IPS-18c (cell line): ENCODE measurements around the gene PWWP2B.
"Not testable (repeated sequence)": the region's sequence is repeated elsewhere in the genome, so short reads cannot be mapped to it uniquely, and the experiment has no call there.

Source experiments
- H3K4me3 ChIP-seq: 2 replicates; pipeline ENCODE4 v1.7.0; 2013; ENCODE audit warnings: low read depth, mild to moderate bottlenecking, low read length, moderate library complexity; ENCODE audit not compliant: insufficient read depth
- H3K9me3 ChIP-seq: one replicate; pipeline ENCODE4 v1.6.1; 2013; ENCODE audit warnings: mild to moderate bottlenecking, low read length, moderate library complexity; ENCODE audit not compliant: control insufficient read depth, insufficient read depth

PWWP2B gene

DNA sequence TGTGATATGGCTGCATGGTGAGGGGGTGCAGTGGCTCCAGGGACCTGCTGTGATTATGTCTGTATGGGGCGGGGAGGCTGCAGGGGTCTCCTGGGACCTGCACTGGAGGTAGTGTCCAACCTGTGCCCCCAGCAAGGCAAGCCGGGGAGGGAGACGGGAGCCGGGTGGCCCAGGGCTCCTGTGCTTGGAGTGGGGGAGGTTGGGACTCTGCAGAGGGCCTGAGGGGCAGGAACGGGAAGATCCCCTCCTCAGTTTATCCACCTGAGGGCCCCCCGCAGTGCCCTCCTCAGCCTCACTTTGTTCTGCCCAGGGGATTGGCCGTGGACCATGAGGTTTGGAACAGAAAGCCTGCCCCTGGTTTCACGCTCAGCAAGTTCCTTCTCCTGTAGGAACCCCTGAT is 22.8 kb upstream of the PWWP2B start:
- Histone ChIP-seq H3K4me3 (no peak overlapping the region), H3K9me3 (no peaks in the 10 kb centered on the region)

DNA sequence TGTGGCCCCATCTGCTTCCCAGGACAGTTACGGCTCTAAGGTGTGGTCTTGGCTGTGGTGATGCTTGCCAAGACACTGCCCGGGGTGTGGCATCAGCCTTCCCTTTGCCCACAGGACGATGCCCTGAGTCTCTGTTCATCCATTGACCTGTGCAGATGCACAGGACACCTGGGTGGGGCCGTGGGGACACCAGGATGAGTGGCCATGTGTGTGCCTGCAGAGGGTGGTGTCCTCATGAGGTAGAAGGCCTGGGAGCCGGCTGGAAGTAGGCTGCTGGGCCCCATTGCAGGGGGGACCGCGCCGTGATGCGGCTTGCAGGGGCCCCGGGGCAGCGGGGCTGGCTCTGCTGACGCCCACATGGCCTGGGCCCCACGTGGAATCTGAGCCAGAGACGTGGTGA is 22.4 kb upstream of the PWWP2B start:
- no peak overlapping the region for H3K4me3 ChIP-seq
- no peaks in the 10 kb centered on the region for H3K9me3 ChIP-seq

DNA sequence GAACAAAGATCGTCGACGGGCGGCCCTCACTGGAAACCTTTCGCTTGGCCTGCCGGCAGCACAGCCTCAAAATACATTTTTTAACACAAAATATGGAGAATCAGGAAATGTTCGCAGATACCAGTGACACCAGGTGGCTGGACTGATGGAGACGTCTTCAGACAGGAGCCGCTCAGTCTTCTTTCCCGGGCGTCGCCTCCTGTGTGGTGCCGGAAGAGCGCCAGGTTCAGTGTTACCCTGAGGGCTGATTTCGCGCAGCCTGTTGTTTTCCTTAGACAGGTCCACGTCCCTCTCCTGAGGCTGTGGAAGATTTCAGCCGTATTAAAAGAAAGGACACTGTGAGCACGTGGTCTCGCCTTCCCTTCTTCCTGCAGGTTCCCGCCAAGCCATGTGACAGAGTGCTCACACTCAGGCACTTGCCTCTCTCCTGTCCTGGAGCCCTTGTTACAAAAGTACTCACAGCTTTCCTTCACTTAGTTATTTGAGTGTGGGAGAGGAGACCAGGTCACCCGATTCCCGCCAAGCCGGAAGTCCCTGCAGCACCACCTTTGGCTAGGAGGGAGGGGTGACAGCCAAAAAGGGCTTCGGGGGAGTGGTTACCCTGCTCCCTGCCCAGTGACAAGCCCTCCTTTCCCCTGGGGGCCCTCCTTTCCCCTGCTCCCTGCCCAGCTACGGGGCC is 21.7 kb upstream of the PWWP2B start:
- Histone ChIP-seq H3K9me3 (no peaks in the 10 kb centered on the region), H3K4me3 (no peak overlapping the region)

DNA sequence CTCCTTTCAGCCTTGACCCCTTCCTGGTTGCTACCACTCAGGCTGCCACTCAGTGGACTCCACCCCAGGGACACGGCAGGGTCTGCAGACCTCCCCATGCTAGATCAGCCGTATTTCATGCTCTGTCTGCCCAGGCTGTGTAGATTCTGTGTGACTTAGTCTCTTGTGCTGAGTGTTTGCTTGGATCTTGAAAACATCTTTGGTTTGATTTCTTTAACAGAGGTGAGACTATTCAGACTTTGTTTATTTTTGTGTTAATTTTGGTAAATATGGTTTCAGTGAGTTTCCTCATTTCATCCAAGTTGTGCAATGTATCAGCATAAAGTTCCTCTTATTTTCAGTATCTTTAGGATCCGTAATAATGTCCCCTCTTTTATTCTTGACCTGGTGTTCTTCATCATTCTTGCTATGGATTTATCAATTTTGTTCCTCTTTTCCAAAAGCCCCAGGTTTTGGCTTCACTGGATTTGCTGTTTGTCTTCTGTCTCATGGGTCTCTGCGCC is 21.2 kb upstream of the PWWP2B start:
- Histone ChIP-seq H3K4me3 (no peak overlapping the region), H3K9me3 (no peaks in the 10 kb centered on the region)

DNA sequence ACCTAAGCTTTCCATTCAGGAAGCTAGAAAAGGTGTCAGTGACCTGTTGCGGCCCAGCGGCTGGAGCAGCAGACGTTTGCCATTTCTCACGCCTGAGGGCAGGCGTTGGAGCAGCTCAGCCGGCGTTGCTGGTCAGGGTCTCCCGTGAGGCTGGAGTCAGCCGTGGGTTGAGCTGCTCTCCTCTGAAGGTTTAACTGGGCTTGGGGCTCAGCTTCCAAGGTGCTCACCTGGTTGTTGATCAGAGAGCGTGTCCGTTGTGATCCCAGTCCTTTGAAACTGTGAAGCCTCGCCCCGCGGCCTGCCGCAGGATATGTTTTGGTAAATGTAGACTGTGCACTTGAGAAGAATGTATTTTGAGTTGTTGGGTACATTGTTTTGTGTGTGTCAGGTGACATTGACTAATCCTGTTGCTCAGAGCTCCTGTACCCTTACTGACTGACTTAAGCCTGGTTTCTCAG is 20.6 kb upstream of the PWWP2B start:
- H3K9me3 ChIP-seq, result no peaks in the 10 kb centered on the region
- no peak overlapping the region for H3K4me3 ChIP-seq

DNA sequence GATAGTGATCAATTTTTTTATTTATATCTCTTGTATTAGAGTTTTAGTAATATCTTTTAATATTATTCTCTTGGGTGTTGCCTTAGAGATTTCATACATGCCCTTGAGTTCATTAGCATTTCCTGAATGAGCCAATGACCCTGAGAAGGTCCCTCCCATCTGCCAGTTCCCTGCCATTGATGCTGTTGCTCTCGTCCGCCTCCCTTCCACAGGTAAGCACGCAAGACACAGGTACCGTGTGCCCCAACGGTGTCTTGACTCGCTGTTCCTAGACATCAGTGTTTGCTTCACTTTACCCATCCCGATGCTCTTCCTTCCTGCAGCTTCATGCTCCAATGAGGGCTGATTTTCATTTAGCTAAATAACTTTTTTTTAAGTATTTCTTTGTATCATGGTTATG is 19.7 kb upstream of the PWWP2B start:
- no peaks in the 10 kb centered on the region for H3K9me3 ChIP-seq
- H3K4me3 ChIP-seq, result no peak overlapping the region

DNA sequence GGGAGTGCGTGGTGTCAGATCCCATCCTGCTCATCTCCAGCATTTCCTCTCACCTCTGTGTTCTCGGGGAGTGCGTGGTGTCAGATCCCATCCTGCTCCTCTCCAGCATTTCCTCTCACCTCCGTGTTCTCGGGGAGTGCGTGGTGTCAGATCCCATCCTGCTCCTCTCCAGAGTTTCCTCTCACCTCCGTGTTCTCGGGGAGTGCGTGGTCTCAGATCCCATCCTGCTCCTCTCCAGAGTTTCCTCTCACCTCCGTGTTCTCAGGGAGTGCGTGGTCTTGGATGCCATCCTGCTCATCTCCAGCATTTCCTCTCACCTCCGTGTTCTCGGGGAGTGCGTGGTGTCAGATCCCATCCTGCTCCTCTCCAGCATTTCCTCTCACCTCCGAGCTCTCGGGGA is 18.0 kb upstream of the PWWP2B start:
- H3K9me3 ChIP-seq, H3K4me3 ChIP-seq: not testable (repeated sequence)

DNA sequence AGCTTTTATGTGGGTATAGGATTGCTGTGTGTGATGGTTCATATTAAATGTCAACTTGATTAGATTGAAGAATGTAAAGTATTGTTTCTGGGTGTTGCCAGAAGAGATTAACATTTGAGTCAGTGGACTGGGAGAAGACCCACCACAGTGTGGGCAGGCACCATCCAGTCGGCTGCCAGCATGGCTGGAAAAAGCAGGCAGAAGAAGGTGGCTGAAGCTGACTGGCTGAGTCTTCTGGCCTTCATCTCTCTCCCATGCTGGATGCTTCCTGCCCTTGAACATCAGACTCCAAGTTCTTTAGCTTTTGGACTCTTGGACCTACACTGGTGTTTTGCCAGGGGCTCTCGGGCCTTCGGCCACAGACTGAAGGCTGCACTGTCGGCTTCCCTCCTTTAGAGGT is 16.0 kb upstream of the PWWP2B start:
- not testable (repeated sequence) for H3K9me3 ChIP-seq, H3K4me3 ChIP-seq

DNA sequence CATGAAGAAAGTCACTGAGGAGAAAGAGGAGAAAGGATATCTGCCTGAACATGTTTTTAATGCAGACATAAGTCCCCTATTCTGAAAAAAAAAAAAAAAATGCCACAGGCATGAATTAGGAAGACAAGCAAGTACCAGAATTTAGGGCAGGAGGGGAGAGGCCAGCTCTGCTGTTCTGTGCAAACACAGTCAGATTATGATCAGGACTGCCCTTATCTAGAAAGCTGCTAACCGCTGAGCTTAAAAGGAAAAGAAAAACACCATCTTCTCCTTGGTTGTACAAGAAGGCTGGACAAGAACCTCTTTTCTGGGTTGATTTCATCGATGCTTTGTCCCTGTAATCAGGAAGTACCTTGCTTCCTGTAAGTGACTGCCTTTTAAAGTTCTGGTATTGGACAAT is 15.3 kb upstream of the PWWP2B start:
- Histone ChIP-seq H3K4me3 (no peak overlapping the region), H3K9me3 (no peaks in the 10 kb centered on the region)

DNA sequence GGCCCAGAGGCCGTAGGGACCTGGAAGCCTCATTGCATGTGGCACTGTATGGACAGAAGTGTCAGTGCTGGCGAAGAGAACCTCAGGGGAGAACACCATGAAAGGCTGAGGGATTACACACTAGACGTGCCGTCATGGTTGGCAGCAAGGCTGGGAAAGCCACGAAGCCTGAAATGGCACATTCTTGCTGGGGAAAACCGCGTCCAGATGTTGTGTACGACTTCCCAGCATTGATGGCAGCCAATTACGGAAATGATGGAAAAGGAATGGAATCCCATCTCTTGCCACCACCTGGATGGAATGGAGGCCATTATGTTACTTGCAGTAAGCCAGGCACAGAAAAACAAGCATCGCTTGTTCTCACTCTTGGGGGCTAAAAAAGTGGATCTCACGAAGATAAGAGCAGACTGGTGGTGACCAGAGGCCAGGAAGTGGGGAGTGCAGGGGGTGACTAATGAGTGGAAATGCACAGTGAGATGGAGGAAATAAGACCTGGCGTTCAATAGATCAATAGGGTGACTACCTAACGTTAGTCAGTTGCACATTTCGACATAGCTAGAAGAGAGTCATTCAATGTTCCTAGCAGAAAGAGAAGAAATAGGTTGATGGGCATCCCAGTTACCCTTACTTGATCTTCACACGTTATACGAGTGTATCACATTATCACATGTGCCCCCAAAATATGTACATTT is 14.6 kb upstream of the PWWP2B start:
- no peaks in the 10 kb centered on the region for H3K9me3 ChIP-seq

DNA sequence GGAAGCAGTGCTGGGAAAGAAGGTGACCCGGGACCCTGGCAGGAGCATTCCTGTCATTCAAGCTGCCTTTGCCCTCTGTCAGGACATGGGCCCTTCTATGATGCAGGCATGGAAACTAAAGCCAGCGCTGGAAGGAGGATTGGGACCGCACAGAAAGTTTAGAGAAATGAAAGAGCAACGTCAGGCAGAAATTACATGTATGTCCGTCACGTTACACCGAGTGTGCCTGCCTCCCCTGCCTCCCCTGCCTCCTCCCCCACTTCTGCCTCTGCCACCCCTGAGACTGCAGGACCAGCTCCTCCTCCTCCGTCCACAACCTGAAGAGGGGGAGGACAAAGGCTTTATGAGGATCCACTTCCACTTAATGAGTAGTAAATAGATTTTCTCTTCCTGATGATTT is 13.9 kb upstream of the PWWP2B start:
- H3K4me3 ChIP-seq, result no peak overlapping the region
- no peaks in the 10 kb centered on the region for H3K9me3 ChIP-seq

More for the DNA sequence above, 14.6 kb upstream of the PWWP2B start:
- H3K4me3 ChIP-seq, result no peak overlapping the region

DNA sequence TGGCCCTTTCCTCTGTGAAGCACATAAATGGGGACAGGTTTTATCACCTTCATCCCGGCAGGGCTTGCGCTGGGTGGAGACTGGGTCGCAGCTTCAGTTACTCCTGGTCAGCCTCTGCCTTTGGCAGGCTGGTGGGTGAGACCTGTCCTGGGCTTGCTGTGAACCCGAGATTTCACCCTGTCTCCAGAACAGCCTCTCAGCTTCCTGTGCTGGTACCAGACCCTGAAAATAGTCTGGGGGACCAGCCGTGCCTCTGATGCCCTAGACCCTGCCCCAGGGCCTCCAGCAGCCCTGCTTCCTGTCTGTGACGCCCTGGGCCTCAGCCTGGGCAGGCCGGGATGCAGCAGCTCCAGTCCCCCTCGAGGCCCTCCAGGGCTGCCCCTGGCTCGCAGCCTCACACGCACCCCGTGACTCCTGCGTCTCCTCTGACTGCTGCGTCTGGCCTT is 13.2 kb upstream of the PWWP2B start:
- Histone ChIP-seq H3K9me3 (no peaks in the 10 kb centered on the region), H3K4me3 (no peak overlapping the region)

DNA sequence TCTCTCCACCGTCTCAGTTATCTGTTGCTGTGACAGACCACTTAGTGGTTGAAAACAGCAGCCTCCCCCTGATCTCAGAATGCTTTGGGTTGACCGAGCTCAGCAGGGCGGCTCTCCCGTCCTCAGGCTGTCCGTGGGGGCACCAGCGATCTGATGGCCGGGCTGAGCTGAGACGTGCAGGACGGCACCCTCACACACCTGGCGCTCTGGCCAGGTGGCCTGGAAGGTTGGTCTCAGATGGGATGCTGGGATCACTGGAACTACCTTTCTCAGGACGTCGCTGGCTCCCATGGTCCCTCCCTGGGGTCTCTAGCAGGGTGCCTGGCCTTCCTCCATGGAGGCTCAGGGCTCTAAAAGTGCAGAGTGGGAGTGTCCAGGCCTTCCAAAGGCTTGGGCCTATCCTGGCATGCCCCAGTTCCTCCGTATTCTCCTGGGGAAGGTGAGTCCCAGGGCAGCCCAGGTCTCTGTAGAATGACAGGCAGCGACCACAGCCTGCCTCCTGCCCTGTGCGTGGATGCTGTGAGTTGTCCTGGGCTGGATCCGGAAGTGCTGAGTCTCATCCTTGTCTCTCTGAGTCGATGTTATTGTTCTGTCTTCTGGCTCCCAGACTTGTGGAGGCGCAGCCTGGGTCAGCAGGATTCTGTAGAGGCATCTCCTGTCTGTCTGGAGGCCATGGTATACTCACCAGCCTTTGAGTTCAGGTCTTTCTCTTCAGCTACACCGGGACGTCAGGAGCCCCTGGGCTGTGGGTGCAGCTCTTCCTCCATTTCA is 12.2 kb upstream of the PWWP2B start:
- no peaks in the 10 kb centered on the region for H3K9me3 ChIP-seq
- no peak overlapping the region for H3K4me3 ChIP-seq

DNA sequence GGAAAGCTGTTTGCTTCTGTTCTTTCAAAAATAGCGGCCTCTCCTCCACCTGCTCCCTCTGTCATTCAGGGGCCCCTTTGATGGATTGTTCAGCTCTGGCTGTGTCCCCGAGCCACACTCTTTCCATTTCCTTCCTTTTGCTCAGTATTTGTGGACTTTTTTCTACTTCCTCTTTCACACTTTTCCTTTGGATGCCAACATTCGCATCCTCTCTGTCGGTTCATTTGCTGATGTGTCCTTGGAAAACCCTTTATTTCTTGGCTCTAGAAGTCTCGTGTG is 11.7 kb upstream of the PWWP2B start:
- H3K9me3 ChIP-seq, result no peaks in the 10 kb centered on the region
- H3K4me3 ChIP-seq, result no peak overlapping the region

DNA sequence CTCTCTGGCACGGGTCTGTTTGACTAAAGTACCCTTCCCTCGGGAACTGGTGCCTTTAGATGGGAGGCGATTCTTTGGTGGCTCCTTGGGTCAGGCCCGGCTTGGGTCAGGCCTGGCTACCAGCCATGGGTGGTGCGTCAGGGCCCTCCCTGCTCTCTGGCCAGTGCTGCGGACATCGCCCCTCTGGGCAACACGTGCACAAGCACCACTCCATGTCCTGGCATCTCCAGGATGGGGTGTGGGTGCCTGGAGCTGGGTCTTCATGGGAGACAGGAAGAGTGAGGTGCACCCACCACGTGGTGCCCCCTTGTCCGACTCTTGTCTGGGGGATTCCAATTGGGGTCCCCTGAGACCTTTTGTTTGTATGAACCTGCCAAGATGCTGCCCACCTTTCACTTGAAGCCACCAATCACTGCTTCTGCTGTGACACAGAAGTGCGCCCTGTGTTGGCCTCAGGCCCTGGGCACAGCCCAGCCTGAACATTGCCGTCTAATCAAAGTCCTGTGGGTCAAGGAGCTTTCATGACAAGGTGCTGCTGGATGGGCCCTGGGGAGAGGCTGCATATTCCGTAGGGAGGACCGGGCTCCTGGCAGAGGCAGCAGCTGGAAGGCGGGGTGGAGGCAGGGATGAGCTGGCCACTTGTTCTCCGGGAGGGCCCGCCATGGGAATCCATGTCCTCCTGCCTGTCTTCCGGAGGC is 11.1 kb upstream of the PWWP2B start:
- H3K4me3 ChIP-seq, result no peak overlapping the region
- H3K9me3 ChIP-seq, result no peaks in the 10 kb centered on the region

DNA sequence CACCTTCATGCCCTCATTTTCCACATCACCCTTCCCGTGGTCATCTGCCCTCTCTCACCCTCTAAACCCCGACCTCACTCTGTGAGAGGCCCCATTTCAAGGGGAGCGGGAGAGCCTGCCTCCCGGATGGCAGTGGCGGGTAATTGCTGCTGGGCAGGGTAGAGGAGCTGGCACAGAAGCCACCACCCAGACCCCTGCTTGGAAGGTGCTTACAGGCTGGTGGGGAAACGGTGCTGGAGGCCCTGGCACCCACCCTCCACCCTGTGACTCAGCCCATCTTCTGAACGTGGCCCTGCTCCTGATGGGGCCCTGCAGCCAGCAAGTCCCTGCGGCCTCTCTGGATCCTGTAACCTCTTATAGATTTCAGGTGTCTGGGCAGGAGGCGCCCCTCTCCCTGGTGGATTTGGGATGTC is 10.6 kb upstream of the PWWP2B start:
- H3K9me3 ChIP-seq, result no peaks in the 10 kb centered on the region
- H3K4me3 ChIP-seq, result no peak overlapping the region

DNA sequence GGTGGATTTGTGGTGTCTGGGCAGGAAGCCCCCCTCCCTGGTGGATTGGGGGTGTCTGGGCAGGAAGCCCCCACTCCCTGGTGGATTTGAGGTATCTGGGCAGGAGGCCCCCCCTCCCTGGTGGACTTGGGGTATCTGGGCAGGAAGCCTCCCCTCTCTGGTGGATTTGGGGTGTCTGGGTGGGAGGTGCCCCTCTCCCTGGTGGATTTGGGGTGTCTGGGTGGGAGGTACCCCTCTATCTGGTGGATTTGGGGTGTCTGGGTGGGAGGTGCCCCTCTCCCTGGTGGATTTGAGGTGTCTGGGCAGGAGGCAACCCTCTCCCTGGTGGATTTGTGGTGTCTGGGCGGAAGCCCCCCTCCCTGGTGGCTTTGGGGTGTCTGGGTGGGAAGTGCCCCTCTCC is 10.1 kb upstream of the PWWP2B start:
- H3K9me3 ChIP-seq, H3K4me3 ChIP-seq: not testable (repeated sequence)
